HG03354 (cell line): Measurements from ENCODE around the gene DNAJC16.

Experiments used
- ATAC-seq: cut with Tn5 transposase; IDR thresholded peaks from one replicate; pipeline ENCODE4 v1.9.1; 2021; ENCODE audit warnings: mild to moderate bottlenecking; ENCODE audit not compliant: unreplicated experiment, poor library complexity, severe bottlenecking

Gene DNAJC16

DNA sequence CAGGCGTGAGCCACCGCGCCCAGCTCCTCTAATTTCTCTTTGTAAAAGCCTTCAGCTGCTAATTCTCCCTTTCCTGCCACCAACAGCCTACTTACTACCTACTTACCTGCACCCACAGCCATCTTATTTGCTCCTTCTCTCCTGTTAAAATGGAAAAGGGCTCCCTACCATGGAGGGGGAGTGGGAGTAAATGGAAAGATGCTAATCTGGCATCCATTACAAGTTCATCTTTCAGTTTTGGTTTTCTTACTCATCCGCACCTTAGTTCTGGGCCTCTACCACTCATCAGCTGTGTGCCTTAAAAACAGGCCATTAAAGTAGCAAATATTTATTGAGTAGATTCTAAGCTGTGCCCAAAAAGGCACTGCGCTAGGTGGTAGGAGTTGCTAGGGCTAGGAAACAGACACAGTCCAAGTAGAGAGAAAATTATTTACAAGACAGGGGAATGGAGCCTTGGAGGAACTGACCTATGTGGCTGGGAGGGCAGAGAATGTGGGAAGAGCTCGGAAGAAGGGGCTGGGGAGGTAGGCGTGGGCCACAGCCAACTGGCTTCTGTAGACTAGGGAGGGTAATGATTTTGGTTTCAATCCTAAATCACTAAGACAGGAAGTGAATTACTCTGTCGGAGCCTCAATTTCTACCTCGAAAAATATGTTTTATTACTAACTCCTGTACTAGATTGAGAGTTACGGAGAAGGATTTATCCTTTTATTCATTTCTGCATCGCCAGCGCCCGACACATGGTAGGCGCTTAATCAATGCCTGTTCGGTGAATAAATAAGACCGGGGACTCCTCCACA, 89.9 kb downstream of the DNAJC16 start:
- ATAC-seq: peak; percentile 27

DNA sequence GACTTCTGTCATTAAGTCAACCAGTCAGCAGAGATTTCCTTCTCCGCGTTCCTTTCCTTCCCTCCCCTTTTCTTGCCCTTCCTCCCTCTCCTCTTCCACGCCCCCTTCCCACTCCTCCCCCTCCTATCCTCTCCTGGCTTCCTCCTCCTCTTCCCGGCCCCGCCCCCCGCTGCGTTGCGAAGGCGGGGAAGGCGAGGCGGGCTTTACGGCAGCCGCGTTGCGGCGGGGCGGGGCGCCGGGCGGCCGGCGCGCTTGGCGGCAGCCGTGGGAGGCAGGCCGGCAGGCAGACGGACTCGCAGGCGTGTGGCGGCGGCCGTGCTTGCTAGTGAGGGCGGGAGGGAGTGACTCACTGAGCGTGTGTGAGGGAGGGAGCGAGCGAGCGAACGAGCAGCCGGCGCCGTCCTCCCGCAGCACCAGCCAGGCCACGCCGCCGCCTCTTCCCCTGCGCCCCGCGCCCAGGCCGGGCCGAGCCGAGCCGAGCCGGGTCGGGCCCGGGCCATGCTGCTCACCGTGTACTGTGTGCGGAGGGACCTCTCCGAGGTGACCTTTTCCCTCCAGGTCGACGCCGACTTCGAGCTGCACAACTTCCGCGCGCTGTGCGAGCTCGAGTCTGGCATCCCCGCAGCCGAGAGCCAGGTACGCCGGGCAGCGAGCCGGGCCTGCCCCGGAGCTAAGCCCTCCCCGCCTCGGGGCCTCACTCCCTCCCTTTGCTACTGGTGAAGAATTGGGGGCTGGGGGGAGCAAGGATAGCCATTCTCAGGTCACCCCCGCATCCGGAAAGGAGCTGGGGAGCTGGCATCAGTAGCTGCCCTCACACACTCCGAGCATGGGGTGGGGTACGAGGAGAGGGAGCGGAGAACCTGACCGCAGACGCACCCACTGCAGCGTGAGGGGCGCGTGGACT, 90.8 kb downstream of the DNAJC16 start, which contains the start of gene DDI2:
Gene DDI2 (plus strand): TSS at position 286 of the 904 bp plus-strand sequence. CDS start 213 bp downstream, at position 499.
- peak; percentile 65 for ATAC-seq

DNA sequence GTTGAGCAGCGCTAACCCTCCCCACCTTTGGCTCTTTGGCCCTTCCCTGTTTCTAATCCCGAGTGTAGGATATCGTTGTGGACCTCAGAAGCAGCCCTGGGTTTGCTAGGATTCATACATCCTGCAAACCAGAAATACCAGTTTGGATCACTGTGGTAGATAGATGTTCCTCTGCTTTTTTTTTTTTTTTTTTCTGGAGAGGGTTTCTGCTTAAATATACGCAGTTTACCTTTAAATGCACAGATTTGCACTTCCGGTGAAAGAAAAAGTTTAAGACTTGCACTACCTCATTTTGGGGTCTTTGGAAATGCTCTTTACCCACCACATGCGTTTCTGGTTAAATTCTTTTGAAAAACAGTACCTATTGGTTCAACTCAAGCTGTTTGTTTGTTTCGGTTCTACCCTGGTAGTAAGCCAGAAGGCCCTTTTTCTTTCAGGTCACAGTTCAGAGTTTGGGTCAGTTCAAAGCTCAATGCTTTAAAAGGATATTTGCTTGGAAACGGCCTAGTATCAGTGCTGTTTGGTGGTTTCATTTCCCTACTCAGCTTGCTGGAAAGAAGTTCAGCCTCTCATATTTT, 91.5 kb downstream of the DNAJC16 start:
- peak; percentile 49 for ATAC-seq

DNA sequence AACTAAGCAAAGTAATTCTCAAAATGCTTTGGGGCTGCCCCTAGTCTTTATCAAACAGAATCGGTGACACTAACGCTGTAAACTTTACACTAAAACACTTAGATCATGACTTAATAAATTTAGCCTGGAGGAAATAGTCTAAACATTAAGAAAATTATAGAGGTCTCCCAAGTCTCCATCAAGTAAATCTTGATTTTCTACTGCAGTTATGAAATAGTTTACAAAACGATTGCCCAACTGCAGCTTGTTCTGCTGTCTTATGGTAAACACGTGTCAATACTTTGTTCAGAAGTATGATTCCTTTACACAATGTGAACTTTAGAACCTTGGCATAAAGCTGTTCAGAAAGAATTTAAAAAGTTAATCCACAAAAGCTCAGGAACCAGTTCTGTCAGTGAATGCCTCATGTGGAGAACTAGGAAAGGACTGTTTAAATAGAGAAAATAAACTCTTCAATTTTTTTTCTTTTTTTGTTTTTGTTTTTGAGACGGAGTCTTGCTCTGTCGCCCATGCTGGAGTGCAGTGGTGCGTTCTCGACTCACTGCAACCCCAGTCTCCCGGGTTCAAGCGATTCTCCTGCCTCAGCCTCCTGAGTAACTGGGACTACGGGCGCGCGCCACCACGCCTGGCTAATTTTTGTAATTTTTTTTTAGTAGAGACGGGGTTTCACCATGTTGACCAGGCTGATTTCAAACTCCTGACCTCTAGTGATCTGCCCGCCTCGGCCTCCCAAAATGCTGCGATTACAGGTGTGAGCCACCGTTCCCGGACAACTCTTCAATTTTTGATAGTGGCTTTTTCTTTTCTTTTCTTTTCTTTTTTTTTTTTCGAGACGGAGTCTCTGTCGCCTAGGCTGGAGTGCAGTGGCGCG, 92.2 kb downstream of the DNAJC16 start:
- ATAC-seq: no peak

DNA sequence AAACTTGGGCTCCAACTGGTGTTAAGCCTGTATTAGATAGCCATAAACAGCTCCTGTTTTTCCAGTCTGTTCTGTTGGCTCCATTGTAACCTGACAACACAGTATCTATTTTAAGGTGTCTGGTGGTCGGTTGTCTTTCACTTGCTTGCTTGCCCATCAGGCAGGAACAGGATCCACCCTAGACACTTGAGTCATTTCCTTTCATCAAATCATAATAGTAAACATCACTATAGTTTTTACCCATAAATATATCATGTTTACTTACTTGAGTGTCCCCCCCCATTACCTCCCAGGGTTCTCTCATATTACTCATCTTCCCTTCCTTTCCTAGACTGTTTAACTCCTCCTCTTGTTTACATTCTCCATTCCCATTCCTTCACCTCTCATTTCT, 93.5 kb downstream of the DNAJC16 start:
- no peak for ATAC-seq

DNA sequence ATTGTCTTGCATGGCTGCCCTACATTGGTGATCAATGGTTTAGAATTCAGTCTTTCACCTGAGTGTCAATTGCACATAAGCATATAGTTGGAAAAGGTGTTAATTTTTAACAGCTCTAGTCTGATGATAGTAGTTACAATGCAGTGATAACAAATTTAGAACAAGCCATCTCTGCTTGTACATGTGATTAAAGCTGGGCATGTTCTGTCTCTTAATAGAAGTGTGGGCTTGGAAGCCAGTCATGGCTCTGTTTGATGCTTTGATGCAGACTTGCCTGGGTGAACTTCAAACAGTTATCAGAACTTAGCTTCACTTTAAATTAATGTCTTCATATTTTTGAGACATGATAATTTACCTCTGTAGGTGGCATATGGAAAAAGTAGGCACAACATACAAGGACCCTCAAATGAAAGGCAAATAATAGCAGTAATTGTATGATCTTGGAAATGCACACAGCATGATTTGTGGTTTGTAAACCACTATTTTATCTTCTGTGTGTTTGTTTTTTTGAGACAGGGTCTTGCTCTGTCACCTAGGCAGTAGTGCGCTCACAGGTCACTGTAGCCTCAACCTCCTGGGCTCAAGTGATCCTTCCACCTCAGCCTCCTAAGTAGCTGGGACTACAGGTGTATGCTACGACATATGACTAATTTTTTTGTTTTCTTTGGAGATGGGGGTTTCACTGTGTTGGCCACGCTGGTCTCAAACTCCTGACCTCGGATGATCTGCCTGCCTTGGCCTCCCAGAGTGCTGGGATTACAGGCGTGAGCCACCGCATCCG, 94.4 kb downstream of the DNAJC16 start:
- ATAC-seq: no peak

DNA sequence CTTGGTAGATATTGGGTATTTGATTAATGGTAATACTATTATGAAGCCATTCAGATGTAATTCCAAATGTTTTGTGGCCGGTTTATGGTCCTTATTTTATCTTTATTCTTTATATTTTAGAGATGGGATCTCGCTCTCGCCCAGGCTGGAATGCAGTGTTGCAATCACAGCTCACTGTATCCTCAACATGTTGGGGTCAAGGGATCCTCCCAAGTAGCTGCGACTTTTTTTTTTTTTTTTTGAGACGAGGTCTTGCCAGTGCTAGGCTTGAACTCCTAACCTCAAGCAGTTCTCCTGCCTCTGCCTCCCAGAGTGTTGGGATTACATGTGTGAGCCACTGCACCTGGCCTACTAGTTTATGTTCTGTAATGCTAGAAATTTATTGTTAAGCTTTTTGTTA, 95.3 kb downstream of the DNAJC16 start:
- ATAC-seq: no peak

DNA sequence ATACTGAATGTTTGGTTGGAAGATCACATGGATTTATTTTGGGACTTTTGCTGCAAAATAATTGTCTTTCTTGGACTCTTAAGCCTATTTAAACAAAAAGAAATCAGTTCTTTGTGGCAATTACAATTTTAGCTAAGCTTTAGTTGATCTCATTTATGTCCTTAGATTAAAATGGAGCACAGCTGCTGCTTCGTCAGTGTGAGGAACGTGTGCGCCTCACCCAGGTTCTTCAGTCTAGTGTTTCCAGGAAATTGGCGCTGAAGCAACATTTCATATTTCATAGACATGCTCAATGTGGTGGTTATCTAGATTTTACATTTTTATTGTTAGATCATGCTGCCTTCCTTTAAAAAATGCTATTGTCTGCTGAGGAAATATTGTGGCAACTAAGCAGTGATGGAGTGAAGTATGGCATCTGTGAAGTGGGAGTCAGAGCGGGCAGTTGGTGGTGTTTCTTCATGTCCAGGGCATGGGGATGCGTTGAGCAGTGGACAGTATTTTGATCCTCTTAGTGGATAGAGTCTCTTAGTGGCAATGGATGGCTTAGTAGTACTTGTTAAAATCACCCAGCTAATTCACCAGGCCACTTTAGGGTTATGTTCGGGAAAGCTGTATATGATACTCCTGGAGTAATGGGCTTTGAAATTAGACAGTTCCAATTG, 96.2 kb downstream of the DNAJC16 start:
- no peak for ATAC-seq

DNA sequence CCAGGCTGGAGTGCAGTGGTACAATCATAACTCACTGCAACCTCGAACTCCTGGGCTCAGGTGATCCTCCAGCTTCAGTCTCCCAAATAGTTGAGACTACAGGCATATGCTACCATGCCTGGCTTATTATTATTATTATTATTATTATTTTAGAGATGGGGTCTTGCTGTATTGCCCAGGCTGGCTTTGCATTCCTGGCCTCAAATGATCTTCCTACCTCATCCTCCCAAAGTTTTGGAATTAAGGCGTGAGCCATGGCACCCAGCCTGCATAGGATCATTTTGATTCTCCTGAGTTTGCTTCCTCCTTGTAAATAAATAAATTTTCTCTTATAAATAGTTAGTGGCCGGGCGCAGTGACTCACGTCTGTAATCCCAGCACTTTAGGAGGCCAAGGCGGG, 96.8 kb downstream of the DNAJC16 start:
- ATAC-seq: no peak

DNA sequence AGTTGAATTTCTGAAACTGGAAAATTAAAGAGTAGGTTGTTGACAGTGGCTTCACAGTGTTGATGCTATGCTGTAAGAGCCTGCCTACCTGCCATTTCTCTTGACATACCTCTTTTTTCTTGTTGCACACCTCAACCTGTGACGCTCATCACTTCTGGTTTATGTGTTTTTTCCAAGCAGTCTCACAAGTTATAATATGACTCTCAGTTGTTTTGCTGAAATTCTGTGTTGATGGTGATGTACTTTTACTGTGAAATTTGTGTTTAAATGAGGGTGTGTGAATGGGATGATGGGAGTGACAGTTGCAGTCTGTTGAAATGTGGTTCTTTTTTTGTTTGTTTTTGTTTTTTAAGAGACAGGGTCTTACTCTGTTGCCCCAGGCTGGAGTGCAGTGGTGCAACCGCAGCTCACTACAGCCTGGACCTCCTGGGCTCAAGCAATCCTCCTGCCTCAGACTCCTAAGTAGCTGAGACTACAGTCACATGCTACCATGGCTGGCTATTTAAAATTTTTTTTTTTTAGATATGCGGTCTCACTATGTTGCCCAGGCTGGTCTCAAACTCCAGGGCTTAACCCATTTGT, 97.6 kb downstream of the DNAJC16 start:
- ATAC-seq: no peak

DNA sequence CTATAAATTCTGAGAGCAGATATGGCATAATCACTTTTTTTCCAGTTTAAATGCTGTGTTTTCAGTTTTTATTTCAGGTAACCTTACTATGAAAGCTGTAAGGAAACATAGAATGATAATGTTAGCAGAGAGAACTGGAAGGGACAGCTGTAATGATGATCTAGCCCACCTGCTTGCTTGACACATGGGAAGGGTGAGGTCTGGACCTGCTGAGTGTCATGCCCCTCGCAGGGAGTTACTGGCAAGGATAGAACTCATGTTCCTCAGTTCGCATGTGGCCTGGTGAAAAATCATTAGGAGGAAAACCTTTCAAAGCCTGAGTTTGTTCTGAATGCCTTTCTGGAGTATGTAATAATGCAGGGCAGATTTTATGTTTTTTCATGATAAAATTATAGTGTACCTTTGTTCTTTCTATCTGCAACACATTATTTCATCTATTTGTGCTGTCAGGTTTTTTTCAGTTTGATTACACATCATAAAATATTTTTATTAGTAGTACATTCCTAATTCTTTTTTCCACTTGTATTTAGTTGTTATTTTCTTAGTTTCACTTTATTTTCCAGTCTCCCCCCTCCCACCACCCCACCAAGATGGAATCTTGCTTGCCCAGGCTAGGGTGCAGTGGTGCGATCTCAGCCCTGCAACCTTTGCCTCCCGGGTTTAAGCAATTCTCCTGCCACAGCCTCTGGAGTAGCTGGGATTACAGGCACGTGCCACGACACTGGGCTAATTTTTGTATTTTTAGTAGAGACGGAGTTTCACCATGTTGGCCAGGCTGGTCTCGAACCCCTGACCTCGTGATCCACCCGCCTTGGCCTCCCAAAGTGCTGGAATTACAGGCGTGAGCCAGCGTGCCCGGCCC, 98.6 kb downstream of the DNAJC16 start:
- no peak for ATAC-seq
